Activated CD4-positive, alpha-beta T cell treated with anti-CD3 and anti-CD28 coated beads, Interleukin-2, Interleukin-6, amounts not matched to agents 100 ng/mL and 50 ng/mL, durations not matched to agents 16 hours and 8 hours (primary cell): Measurements from ENCODE around the gene PLK3.
"Not testable (repeated sequence)": the region's sequence is repeated elsewhere in the genome, so short reads cannot be mapped to it uniquely, and the experiment has no call there.

Experiments used
- DNase-seq: peaks from one replicate; pipeline ENCODE4 v3.0.0-alpha.2; 2020

Gene PLK3

GRCh38 chr1:44799770-44800584 lies at the start of gene PLK3:
PLK3 (plus strand) TSS chr1:44800377; CDS start chr1:44800464, 87 bp downstream.
- DNase-seq: peak; percentile 99

- no peak for DNase-seq
Measured at GRCh38 chr1:44757420-44757819, 42.8 kb upstream of the PLK3 start.

- DNase-seq: no peak
Measured at GRCh38 chr1:44759077-44759476, 41.1 kb upstream of the PLK3 start.

- DNase-seq: no peak
Measured at GRCh38 chr1:44760876-44761275, 39.3 kb upstream of the PLK3 start.

GRCh38 chr1:44766421-44766820 lies 33.8 kb upstream of the PLK3 start:
- DNase-seq: not testable (repeated sequence)

- DNase-seq: peak; percentile 94
Measured at GRCh38 chr1:44775078-44775929, 24.9 kb upstream of the PLK3 start, which contains the start of gene RPS8. RPS8 (plus strand) TSS chr1:44775540; CDS start chr1:44775597, 57 bp downstream.

GRCh38 chr1:44775930-44776729 lies 24.0 kb upstream of the PLK3 start:
- peak; percentile 50 for DNase-seq

- peak; percentile 20 for DNase-seq
Measured at GRCh38 chr1:44776730-44777068, 23.5 kb upstream of the PLK3 start.

GRCh38 chr1:44777547-44777946 lies 22.6 kb upstream of the PLK3 start:
- no peak for DNase-seq

- DNase-seq: no peak
Measured at GRCh38 chr1:44777969-44778635, 22.1 kb upstream of the PLK3 start.

- DNase-seq: no peak
Measured at GRCh38 chr1:44778705-44779576, 21.2 kb upstream of the PLK3 start.

- DNase-seq: no peak
Measured at GRCh38 chr1:44780583-44781121, 19.5 kb upstream of the PLK3 start.

GRCh38 chr1:44783697-44784093 lies 16.5 kb upstream of the PLK3 start:
- DNase-seq: no peak

GRCh38 chr1:44784094-44785028 lies 15.8 kb upstream of the PLK3 start:
- peak; percentile 43 for DNase-seq

GRCh38 chr1:44785029-44785380 lies 15.2 kb upstream of the PLK3 start:
- no peak for DNase-seq

- no peak for DNase-seq
Measured at GRCh38 chr1:44785501-44786137, 14.6 kb upstream of the PLK3 start.

- DNase-seq: peak; percentile 81
Measured at GRCh38 chr1:44786138-44786840, 13.9 kb upstream of the PLK3 start.

- DNase-seq: no peak
Measured at GRCh38 chr1:44786841-44787426, 13.2 kb upstream of the PLK3 start.

- no peak for DNase-seq
Measured at GRCh38 chr1:44787506-44787905, 12.7 kb upstream of the PLK3 start.
